GM12878 (cell line): ENCODE measurements around the gene COQ4.

Source experiments
- ATF3 ChIP-seq: IDR thresholded peaks from 2 replicates; pipeline ENCODE4 v1.6.1; 2011; ENCODE audit warnings: low read depth, mild to moderate bottlenecking, low read length, moderate library complexity, borderline replicate concordance; ENCODE audit errors: extremely low read depth
- SMC3 ChIP-seq: IDR thresholded peaks from 2 replicates; pipeline ENCODE4 v1.6.1; 2011; ENCODE audit warnings: low read length, improper control_type of control experiment, borderline replicate concordance
- USF2 ChIP-seq: IDR thresholded peaks from 2 replicates; pipeline ENCODE4 v1.6.1; 2011; ENCODE audit warnings: low read depth, low read length, improper control_type of control experiment, borderline replicate concordance

GRCh38 chr9:128297221-128297773, 25.3 kb upstream of the COQ4 start:
- no peak for TF ChIP-seq ATF3
- TF ChIP-seq SMC3: no peak
- no peak for TF ChIP-seq USF2
